Measurements from ENCODE around the gene CABYR. TPM values are rescaled to one million over a fixed set of nuclear protein-coding genes. Genes with fewer than 3 reads are reported as not detected.

Gene CABYR
- polyA plus RNA-seq, 1 donor (not counting 4 experiments of a cell fraction or from before 2014, with no cell fraction given) = 7.7 TPM

DNA sequence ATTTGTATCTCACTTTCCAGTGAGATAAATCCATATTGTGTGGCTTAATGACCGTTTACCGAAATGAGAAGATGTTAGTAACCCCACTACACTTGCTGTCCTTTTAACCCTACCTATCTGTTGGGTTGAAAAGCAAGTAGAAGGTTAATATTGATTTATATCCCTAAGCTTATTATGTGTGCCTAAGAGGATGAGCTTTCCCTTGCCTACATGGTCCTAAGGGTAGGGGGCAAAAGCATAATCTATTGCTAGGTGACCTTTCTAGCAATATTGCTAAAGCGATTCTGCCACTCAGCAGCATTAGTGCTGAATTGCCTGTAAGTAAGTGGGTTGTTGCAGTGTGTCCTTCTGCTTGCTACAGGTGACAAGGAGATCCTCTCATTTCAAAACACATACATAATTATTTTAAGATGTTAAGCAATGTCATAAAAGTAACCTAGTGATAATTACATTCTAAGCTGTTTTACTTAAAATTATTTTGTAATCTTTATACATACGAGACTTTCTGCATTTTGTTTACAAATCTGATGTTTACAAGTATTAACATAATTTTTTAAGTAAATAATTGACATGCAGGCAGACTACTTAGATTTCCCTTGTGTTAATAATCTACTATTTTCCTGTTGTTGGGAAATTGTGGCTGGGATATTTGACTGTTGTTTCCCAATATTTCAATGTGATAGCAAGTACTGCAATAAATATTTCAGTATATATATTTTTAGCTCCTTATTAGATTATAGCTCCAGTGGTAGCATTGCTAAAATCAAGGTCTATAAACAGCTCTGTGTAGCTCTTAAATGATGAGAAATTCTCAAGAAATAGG is 49.1 kb upstream of the CABYR start:
- H3K79me2 ChIP-seq (ENCODE audit: control insufficient read depth, insufficient read depth, low read length) = no peaks in the 10 kb centered on the region
- no peak overlapping the region for H3K27ac ChIP-seq (ENCODE audit: control insufficient read depth, insufficient read depth, low read length)
- dilution Hi-C loops (cut with MboI; ENCODE audit: extremely low pct_ligation_motif_present, low sequenced_read_pairs) = no loop called here

DNA sequence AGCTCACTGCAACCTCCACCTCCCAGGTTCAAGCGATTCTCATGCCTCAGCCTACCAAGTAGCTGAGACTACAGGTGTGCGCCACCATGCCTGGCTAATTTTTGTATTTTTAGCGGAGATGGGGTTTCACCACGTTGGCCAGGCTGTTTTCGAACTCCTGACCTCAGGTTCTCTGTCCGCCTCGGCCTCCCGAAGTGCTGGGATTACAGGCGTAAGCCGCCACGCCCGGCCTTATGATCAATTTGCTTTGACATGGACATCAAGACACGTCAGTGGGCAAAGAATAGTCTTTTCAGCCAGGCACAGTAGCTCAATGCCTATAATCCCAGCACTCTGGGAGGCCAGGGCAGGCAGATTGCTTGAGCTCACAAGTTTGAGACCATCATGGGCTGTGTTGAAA is 48.0 kb upstream of the CABYR start:
- Histone ChIP-seq H3K9me1 (ENCODE audit: control insufficient read depth, extremely low read depth, insufficient read depth, low read length) (no peaks in the 10 kb centered on the region), H3K4me1 (ENCODE audit: control insufficient read depth, extremely low read depth, insufficient read depth, low read length) (no peaks in the 10 kb centered on the region), H4K20me1 (ENCODE audit: control insufficient read depth, extremely low read depth, insufficient read depth, low read length) (no peaks in the 10 kb centered on the region), H3K36me3 (ENCODE audit: control insufficient read depth in 2 of 2, extremely low read depth in 1 of 2, insufficient read depth in 2 of 2, low read length in 2 of 2) (peaks cover 5% of the 10 kb centered on the region in 2 experiments), H2AFZ (ENCODE audit: control insufficient read depth, low read length) (no peak overlapping the region), H3K9ac (ENCODE audit: control insufficient read depth, extremely low read depth, insufficient read depth, low read length) (no peak overlapping the region), H3K79me2 (ENCODE audit: control insufficient read depth, insufficient read depth, low read length) (no peaks in the 10 kb centered on the region), H3K4me3 (ENCODE audit: control insufficient read depth in 2 of 3, extremely low read depth in 1 of 3, insufficient read depth in 2 of 3, low read depth in 1 of 3, low read length in 3 of 3) (no peak overlapping the region), H3K27ac (ENCODE audit: control insufficient read depth, insufficient read depth, low read length) (no peak overlapping the region), H3K4me2 (ENCODE audit: control insufficient read depth, extremely low read depth, insufficient read depth, low read depth, low read length) (no peak overlapping the region), H3K27me3 (ENCODE audit: control insufficient read depth, extremely low read depth, insufficient read depth, low read length) (no peaks in the 10 kb centered on the region), H3K9me3 (ENCODE audit: control insufficient read depth, low read depth, low read length) (no peaks in the 10 kb centered on the region)
- DNase-seq (ENCODE audit: low read depth, low spot score) (no peak), FAIRE-seq (no peak)
- no peak for TF ChIP-seq EZH2 (IDR thresholded peaks at IDR 0.05; ENCODE audit: low read length)
- TF ChIP-seq, protein P1, sequence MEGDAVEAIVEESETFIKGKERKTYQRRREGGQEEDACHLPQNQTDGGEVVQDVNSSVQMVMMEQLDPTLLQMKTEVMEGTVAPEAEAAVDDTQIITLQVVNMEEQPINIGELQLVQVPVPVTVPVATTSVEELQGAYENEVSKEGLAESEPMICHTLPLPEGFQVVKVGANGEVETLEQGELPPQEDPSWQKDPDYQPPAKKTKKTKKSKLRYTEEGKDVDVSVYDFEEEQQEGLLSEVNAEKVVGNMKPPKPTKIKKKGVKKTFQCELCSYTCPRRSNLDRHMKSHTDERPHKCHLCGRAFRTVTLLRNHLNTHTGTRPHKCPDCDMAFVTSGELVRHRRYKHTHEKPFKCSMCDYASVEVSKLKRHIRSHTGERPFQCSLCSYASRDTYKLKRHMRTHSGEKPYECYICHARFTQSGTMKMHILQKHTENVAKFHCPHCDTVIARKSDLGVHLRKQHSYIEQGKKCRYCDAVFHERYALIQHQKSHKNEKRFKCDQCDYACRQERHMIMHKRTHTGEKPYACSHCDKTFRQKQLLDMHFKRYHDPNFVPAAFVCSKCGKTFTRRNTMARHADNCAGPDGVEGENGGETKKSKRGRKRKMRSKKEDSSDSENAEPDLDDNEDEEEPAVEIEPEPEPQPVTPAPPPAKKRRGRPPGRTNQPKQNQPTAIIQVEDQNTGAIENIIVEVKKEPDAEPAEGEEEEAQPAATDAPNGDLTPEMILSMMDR (optimal IDR thresholded peaks at IDR 0.05 in 1 of 3, IDR thresholded peaks at IDR 0.05 in 1 of 3, conservative IDR thresholded peaks at IDR 0.05 in 1 of 3; ENCODE audit: extremely low read depth in 1 of 3, insufficient read depth in 2 of 3, low read length in 3 of 3) = no peak
- dilution Hi-C loops (cut with MboI; ENCODE audit: extremely low pct_ligation_motif_present, low sequenced_read_pairs) = no loop called here

More for the DNA sequence above, 49.1 kb upstream of the CABYR start:
- no peak for FAIRE-seq
- no peak overlapping the region for H3K4me3 ChIP-seq (ENCODE audit: control insufficient read depth in 2 of 3, extremely low read depth in 1 of 3, insufficient read depth in 2 of 3, low read depth in 1 of 3, low read length in 3 of 3)
- no peaks in the 10 kb centered on the region for H3K4me1 ChIP-seq (ENCODE audit: control insufficient read depth, extremely low read depth, insufficient read depth, low read length)
- H3K27me3 ChIP-seq (ENCODE audit: control insufficient read depth, extremely low read depth, insufficient read depth, low read length) = no peaks in the 10 kb centered on the region
- TF ChIP-seq, protein P1 (optimal IDR thresholded peaks at IDR 0.05 in 1 of 3, IDR thresholded peaks at IDR 0.05 in 1 of 3, conservative IDR thresholded peaks at IDR 0.05 in 1 of 3; ENCODE audit: extremely low read depth in 1 of 3, insufficient read depth in 2 of 3, low read length in 3 of 3) = no peak
- no peak for TF ChIP-seq EZH2 (IDR thresholded peaks at IDR 0.05; ENCODE audit: low read length)
- H3K9ac ChIP-seq (ENCODE audit: control insufficient read depth, extremely low read depth, insufficient read depth, low read length) = no peak overlapping the region
- H3K4me2 ChIP-seq (ENCODE audit: control insufficient read depth, extremely low read depth, insufficient read depth, low read depth, low read length) = no peak overlapping the region
- H3K9me3 ChIP-seq (ENCODE audit: control insufficient read depth, low read depth, low read length) = no peaks in the 10 kb centered on the region
- H3K36me3 ChIP-seq (ENCODE audit: control insufficient read depth in 2 of 2, extremely low read depth in 1 of 2, insufficient read depth in 2 of 2, low read length in 2 of 2) = peaks cover 5% of the 10 kb centered on the region in 2 experiments
- no peak for DNase-seq (ENCODE audit: low read depth, low spot score)
- H3K9me1 ChIP-seq (ENCODE audit: control insufficient read depth, extremely low read depth, insufficient read depth, low read length) = no peaks in the 10 kb centered on the region
- H2AFZ ChIP-seq (ENCODE audit: control insufficient read depth, low read length) = no peak overlapping the region
- no peaks in the 10 kb centered on the region for H4K20me1 ChIP-seq (ENCODE audit: control insufficient read depth, extremely low read depth, insufficient read depth, low read length)

Data from keratinocyte (primary cell).